Heart left ventricle (tissue), 16 donors: ENCODE results near the gene CRY1. TPM values are rescaled to one million over a fixed set of nuclear protein-coding genes. Genes with fewer than 3 reads are reported as not detected.

Source experiments
- ATAC-seq, 4 donors: fragments of 200-7000 bp; cut with Tn5 transposase; one replicate each; pipeline ENCODE4 v1.9.1; 2020 to 2022; ENCODE audit warnings: moderate library complexity in 4 of 4, mild to moderate bottlenecking in 3 of 4, moderate number of reproducible peaks in 1 of 4
- DNase-seq, 5 donors: peaks; one replicate each; pipeline ENCODE4 v3.0.0-alpha.2; 2020
- H3K27ac ChIP-seq, 12 donors: fragments of 200-600 bp; sonication (generic) in 4 of 12; one replicate each; pipeline versions ENCODE4 v1.5.0 to v1.8.0; 2016 to 2022; ENCODE audit warnings: mild to moderate bottlenecking in 2 of 12
- H3K27me3 ChIP-seq, 9 donors: fragments of 200-600 bp; sonication (generic) in 2 of 9; one replicate each; pipeline versions ENCODE4 v1.5.1 to v1.8.0; 2016 to 2022; ENCODE audit warnings: mild to moderate bottlenecking in 3 of 9
- H3K36me3 ChIP-seq, 9 donors: fragments of 200-600 bp; sonication (generic) in 2 of 9; one replicate each; pipeline versions ENCODE4 v1.5.0 to v1.8.0; 2018 to 2022; ENCODE audit warnings: mild to moderate bottlenecking in 2 of 9
- H3K4me1 ChIP-seq, 12 donors: fragments of 200-600 bp; sonication (generic) in 4 of 12; one replicate each; pipeline versions ENCODE4 v1.5.0 to v1.8.0; 2016 to 2022; ENCODE audit warnings: mild to moderate bottlenecking in 3 of 12
- H3K4me3 ChIP-seq, 12 donors: fragments of 200-600 bp; sonication (generic) in 4 of 12; one replicate each; pipeline versions ENCODE4 v1.5.0 to v1.8.0; 2017 to 2022; ENCODE audit warnings: mild to moderate bottlenecking in 9 of 12, moderate library complexity in 4 of 12
- H3K9me3 ChIP-seq, 12 donors: fragments of 200-600 bp; sonication (generic) in 4 of 12; one replicate each; pipeline versions ENCODE4 v1.5.0 to v1.8.0; 2016 to 2022; ENCODE audit warnings: mild to moderate bottlenecking in 1 of 12
- CTCF ChIP-seq, 12 donors: fragments of 200-600 bp; sonication (generic) in 4 of 12; IDR thresholded peaks; one replicate each; pipeline versions ENCODE4 v1.5.0 to v1.8.0; 2018 to 2022; ENCODE audit warnings: antibody characterized with exemption in 12 of 12, mild to moderate bottlenecking in 5 of 12
- POLR2A ChIP-seq, 2 donors: fragments of 450-650 bp; IDR thresholded peaks; one replicate each; pipeline ENCODE4 v1.6.1; 2017; ENCODE audit warnings: antibody characterized with exemption in 2 of 2, mild to moderate bottlenecking in 2 of 2, moderate library complexity in 2 of 2
- WGBS, 4 donors: extraction: QIAGEN DNeasy Blood & Tissue Kit in 2 of 4; methylation state at CpG; one replicate each; pipeline versions ENCODE4 v1.1.5 to v1.1.7; 2013 to 2018; 5-methylcytosine and 5-hydroxymethylcytosine counted together
- intact Hi-C, 10 donors: fragments of 100-400 bp; cut with DNase I; formaldehyde crosslinking; loops; one replicate each; pipeline versions ENCODE4 v1.11.1 to v1.14.2; 2022
- polyA plus RNA-seq, 2 donors: library from polyadenylated mRNA; stranded (reverse); fragments of 200-250 nt; gene quantifications; one replicate each; pipeline ENCODE4 v1.2.3, GENCODE V29; 2013
- total RNA-seq, 9 donors: library from RNA; depleted of rRNA in 2 of 9; stranded (reverse); fragments of >200 nt in 2 of 9; fragmentation: NEBNext Ultra II Directional in 3 of 9; extraction: Animal tissue kit (Norgen Biotek cat#: 25700) in 3 of 9; gene quantifications; one replicate each; pipeline versions ENCODE4 v1.1.0 to v1.2.4, GENCODE V29; 2016 to 2023
- donor health status: ischemic (EF 13 %, LVEDD 7.1; RV severe dilation, severe dysfunction).
- donor health status: healthy with polysubstance abuse.
- donor health status: DM: no; HTN: yes; CAD: no.
- donor health status: DM: no; HTN: no; CAD: no.
- donor health status: ischemic (EF 25% LVEDD 6.9; RV normal size, moderate dysfunction).
- donor health status: ischemic (EF 25% LVEDD 5.7; RV mildly dilated, moderate dysfunction).
- donor health status: healthy.
- donor health status: DM: yes; HTN: yes; CAD: no.
- donor health status: ischemic (EF 35%, LVEDD 5.7; RV mildly dilated, moderate dysfunction).
- donor health status: nonischemic (EF 11% LVEDD 7.7; RV severe dilation, severe dysfunction).
- donor health status: DM: yes; HTN: yes; CAD: no.
- donor health status: PGD.
- donor health status: ischemic (EF 29% LVEDD 5.4; RV normal size, mild dysfunction).
- donor health status: nonischemic (EF 23%, LVEDD 6.1; RV moderate dilation, normal function).

The CRY1 gene
- total and polyA plus RNA-seq, 11 donors: 4.3 to 20.7 (median 12.0) TPM

- Histone ChIP-seq H3K4me1 (no peaks in the 10 kb centered on the region), H3K9me3 (no peaks in the 10 kb centered on the region), H3K27me3 (peaks cover 0 to 37% (median 6%) of the 10 kb centered on the region in 9 donors), H3K4me3 (no peak overlapping the region), H3K27ac (no peak overlapping the region), H3K36me3 (no peaks in the 10 kb centered on the region)
- DNase-seq (no peak), ATAC-seq (no peak)
- intact Hi-C loops: no loop called here
- no peak for TF ChIP-seq POLR2A (IDR thresholded peaks at IDR 0.05)
- TF ChIP-seq CTCF (IDR thresholded peaks at IDR 0.05): no peak
- 80 to 90% (median 87%) methylated on average over 4 of the region's 4 CpGs for WGBS, 4 donors
These were observed 25.3 kb upstream of the CRY1 start for GRCh38 chr12:107118624-107119023.

DNA sequence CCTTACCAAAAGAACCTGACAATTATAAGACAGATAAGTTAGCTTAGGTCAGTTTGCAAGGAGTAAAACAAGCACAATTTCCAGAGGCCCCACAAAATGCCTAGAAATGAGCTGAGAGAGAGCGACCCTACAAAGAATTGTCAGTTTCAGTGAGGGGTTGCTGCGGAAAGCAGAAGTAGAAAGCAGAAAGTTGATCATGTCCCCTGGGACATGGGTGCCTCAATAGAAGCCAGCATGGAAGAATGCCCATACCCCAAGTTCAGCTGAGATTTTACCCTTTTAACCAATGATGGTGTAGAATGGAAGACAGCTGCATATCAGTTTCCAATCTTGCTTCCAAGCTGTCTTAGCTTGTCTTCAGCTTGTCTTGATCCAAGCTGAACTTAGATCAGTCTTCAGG, 21.8 kb upstream of the CRY1 start:
- ATAC-seq: no peak
- H3K4me1 ChIP-seq: no peaks in the 10 kb centered on the region
- no peak overlapping the region for H3K27ac ChIP-seq
- no peak overlapping the region for H3K4me3 ChIP-seq
- H3K27me3 ChIP-seq: peaks cover 0 to 6% (median 0%) of the 10 kb centered on the region in 9 donors
- no peak for TF ChIP-seq POLR2A (IDR thresholded peaks at IDR 0.05)
- TF ChIP-seq CTCF (IDR thresholded peaks at IDR 0.05): no peak
- intact Hi-C loops: no loop called here
- no peaks in the 10 kb centered on the region for H3K36me3 ChIP-seq
- 82 to 95% (median 93%) methylated on average over 2 of the region's 2 CpGs for WGBS, 4 donors
- H3K9me3 ChIP-seq: no peaks in the 10 kb centered on the region
- DNase-seq: no peak

GRCh38 chr12:107111314-107111713, 18.0 kb upstream of the CRY1 start:
- no peak for DNase-seq
- Histone ChIP-seq H3K4me3 (no peak overlapping the region), H3K27ac (no peak overlapping the region), H3K36me3 (no peaks in the 10 kb centered on the region), H3K27me3 (no peaks in the 10 kb centered on the region), H3K9me3 (no peaks in the 10 kb centered on the region), H3K4me1 (no peaks in the 10 kb centered on the region)
- no peak for ATAC-seq
- intact Hi-C loops: no loop called here
- TF ChIP-seq CTCF (IDR thresholded peaks at IDR 0.05) (no peak), POLR2A (IDR thresholded peaks at IDR 0.05) (no peak)

DNA sequence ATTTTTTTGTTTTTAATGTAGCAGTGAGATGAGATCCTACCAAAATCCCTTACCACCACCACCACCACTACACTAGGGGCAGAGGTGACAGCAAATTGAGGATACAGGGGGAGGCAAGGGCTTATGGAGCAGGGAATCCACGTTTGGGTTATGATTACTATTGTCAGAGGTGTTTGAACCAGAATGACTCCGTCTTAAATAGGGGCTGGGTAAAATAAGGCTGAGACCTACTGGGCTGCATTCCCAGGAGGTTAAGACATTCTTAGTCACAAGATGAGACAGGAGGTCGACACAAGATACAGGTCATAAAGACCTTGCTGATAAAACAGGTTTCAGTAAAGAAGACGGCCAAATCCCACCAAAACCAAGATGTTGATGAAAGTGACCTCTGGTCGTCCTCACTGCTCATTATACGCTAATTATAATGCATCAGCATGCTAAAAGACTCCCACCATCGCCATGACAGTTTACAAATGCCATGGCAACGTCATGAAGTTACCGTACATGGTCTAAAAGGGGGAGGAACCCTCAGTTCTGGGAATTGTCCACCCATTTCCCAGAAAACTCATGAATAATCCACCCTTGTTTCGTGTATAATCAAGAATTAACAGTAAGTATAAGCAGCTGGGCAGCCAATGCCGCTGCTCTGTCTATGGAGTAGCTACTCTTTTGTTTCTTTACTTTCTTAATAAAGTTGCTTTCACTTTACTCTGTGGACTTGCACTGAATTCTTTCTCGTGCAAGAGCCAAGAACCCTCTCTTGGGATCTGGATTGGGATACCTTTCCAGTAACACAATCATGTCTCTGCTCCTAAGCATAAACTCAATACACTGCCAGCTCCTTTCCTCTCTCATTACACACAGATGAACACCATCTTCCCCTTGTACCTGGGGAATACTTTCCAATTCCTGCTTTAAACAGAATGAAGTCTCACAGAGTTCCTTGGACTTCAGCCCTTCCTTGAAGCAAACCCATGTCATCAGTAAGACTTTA, 16.7 kb upstream of the CRY1 start:
- no peaks in the 10 kb centered on the region for H3K27me3 ChIP-seq
- no peaks in the 10 kb centered on the region for H3K9me3 ChIP-seq
- H3K4me3 ChIP-seq: peak overlapping the region in 3 of 12 donors; percentile 8 to 39 (median 30)
- DNase-seq (peak in 1 of 5 donors; percentile 31), ATAC-seq (peak in 1 of 4 donors; percentile 38)
- WGBS, 4 donors: 62 to 76% (median 67%) methylated on average over 12 of the region's 12 CpGs
- TF ChIP-seq POLR2A (IDR thresholded peaks at IDR 0.05) (no peak), CTCF (IDR thresholded peaks at IDR 0.05) (no peak)
- intact Hi-C loops: loop anchor here in 6 of 10 donors (5.0 to 10.0 kb wide), 3 partner anchors 715 to 728 kb away; no protein-coding TSS in a partner anchor
- peak overlapping the region in 1 of 12 donors; percentile 3 for H3K27ac ChIP-seq
- no peaks in the 10 kb centered on the region for H3K36me3 ChIP-seq
- no peaks in the 10 kb centered on the region for H3K4me1 ChIP-seq
